Chondrocyte (in vitro differentiated cells): Measurements from ENCODE around the gene LHFPL2. TPM values are rescaled to one million over a fixed set of nuclear protein-coding genes. Genes with fewer than 3 reads are reported as not detected.
"Not testable (repeated sequence)": the region's sequence is repeated elsewhere in the genome, so short reads cannot be mapped to it uniquely, and the experiment has no call there.

Experiments used
- DNase-seq: peaks from one replicate; pipeline ENCODE4 v3.0.0; 2021; ENCODE audit warnings: mixed read lengths, low spot score
- H3K27ac Mint-ChIP-seq: one replicate; pipeline ENCODE4 v1.8.0; 2021; ENCODE audit warnings: mild to moderate bottlenecking, moderate library complexity, mixed read lengths; ENCODE audit not compliant: unreplicated experiment
- H3K27me3 Mint-ChIP-seq: 2 replicates; pipeline ENCODE4 v1.8.0; 2021; ENCODE audit warnings: low read depth, mixed read lengths
- H3K36me3 Mint-ChIP-seq: 2 replicates; pipeline ENCODE4 v1.8.0; 2021; ENCODE audit warnings: low read depth, mixed read lengths
- H3K4me1 Mint-ChIP-seq: 2 replicates; pipeline ENCODE4 v1.8.0; 2021; ENCODE audit warnings: low read depth, mild to moderate bottlenecking, mixed read lengths
- H3K4me3 Mint-ChIP-seq: one replicate; pipeline ENCODE4 v1.8.0; 2021; ENCODE audit warnings: mild to moderate bottlenecking, moderate library complexity, mixed read lengths; ENCODE audit not compliant: unreplicated experiment
- H3K9me3 Mint-ChIP-seq: 2 replicates; pipeline ENCODE4 v1.8.0; 2021; ENCODE audit warnings: low read depth, mixed read lengths
- total RNA-seq: library from RNA; stranded (reverse); gene quantifications from 3 replicates; pipeline ENCODE4 v1.2.1, GENCODE V29; 2021
- TF ChIP-seq, protein P1 (sequence below): fragments of 200-600 bp; sonication (generic); IDR thresholded peaks from 2 replicates; pipeline ENCODE4 v1.5.0; 2021; ENCODE audit warnings: antibody characterized with exemption, mild to moderate bottlenecking, moderate library complexity

Gene LHFPL2
- total RNA-seq, 1 donor from 2014 or later = 49.4 TPM

DNA sequence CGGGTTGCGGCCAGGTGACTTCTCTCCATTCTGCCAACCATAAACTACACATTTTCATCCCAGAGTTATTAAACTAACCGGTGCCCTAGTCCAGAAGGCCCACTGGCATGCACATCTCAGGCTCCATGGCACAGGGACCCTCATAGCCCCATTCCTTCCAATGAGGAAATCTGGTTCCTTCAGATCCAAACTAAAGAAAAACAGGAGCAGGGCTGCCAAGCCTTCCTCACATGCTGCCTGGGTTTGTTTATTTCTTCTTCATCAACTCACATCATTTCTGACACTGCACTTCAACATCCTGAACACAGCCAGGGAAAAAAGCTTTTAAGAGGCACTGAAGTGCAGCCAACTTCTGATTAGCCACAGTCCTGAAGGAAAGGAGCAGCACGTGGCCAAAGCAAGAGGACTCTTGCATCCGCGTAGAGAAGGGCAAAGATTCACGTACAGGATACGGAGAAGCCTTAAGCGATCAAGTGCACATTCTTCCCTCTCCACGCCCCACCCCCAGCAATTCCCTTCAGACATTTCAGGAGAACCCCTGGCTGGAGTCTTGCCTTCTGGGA lies 22.5 kb downstream of the LHFPL2 start:
- Mint-ChIP-seq H3K36me3 (peaks cover 18% of the 10 kb centered on the region), H3K27ac (peak overlapping the region; percentile 27), H3K4me3 (no peak overlapping the region), H3K27me3 (no peaks in the 10 kb centered on the region), H3K4me1 (peaks cover 55% of the 10 kb centered on the region), H3K9me3 (no peaks in the 10 kb centered on the region)
- TF ChIP-seq, protein P1, sequence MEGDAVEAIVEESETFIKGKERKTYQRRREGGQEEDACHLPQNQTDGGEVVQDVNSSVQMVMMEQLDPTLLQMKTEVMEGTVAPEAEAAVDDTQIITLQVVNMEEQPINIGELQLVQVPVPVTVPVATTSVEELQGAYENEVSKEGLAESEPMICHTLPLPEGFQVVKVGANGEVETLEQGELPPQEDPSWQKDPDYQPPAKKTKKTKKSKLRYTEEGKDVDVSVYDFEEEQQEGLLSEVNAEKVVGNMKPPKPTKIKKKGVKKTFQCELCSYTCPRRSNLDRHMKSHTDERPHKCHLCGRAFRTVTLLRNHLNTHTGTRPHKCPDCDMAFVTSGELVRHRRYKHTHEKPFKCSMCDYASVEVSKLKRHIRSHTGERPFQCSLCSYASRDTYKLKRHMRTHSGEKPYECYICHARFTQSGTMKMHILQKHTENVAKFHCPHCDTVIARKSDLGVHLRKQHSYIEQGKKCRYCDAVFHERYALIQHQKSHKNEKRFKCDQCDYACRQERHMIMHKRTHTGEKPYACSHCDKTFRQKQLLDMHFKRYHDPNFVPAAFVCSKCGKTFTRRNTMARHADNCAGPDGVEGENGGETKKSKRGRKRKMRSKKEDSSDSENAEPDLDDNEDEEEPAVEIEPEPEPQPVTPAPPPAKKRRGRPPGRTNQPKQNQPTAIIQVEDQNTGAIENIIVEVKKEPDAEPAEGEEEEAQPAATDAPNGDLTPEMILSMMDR = no peak
- DNase-seq = no peak

DNA sequence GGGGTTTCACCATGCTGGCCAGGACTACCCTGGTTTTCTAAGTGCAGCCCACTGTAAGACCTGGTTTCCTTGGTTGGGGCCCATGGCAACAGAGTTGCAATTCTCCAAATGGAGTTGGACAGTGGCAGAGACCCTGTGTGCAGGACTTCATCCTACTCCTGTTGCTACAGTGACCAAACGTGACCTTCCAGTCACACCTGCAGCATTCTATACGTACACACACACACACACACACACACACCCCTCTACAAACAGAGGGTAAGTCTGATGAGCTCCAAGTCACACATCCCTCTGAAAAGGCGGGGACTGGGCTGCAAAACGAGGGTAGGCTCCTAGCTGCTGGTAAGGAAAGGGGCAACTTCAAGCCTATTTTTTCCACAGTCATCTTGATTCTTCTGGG lies 23.6 kb downstream of the LHFPL2 start:
- H3K36me3 Mint-ChIP-seq = peaks cover 23% of the 10 kb centered on the region
- H3K27me3 Mint-ChIP-seq = no peaks in the 10 kb centered on the region
- H3K4me3 Mint-ChIP-seq = no peak overlapping the region

DNA sequence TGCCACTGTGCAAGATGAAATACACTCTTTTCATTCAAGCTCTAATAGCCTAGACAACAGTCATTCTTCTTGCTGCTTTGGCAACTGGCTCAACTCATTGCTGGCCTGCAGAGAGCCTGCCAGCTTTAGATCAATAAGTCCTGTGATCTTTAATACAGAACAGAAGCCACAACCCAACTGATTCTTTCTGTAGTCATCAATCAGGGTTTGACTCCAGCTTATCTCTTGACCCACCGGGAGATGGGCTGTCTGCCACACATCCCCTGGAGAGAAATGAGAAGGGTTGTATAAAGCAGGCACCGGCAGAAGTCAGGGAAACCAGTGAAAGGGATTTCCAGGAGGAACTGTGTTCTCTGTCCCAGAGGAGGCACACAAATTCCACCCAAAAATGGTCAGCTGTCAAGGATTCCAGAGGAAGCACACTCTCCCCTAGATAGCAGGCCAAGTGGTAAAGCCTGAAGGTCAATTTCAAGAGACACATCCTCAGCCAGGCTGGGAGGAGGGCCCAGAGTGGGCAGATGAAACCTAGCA lies 24.5 kb downstream of the LHFPL2 start:
- no peaks in the 10 kb centered on the region for H3K27me3 Mint-ChIP-seq
- peaks cover 23% of the 10 kb centered on the region for H3K36me3 Mint-ChIP-seq
- H3K4me1 Mint-ChIP-seq = peaks cover 58% of the 10 kb centered on the region
- H3K27ac Mint-ChIP-seq = no peak overlapping the region
- H3K4me3 Mint-ChIP-seq = no peak overlapping the region
- TF ChIP-seq, protein P1 = no peak
- H3K9me3 Mint-ChIP-seq = peaks cover 6% of the 10 kb centered on the region
- no peak for DNase-seq

More for the DNA sequence above, 23.6 kb downstream of the LHFPL2 start:
- Mint-ChIP-seq H3K9me3 (peaks cover 6% of the 10 kb centered on the region), H3K27ac (no peak overlapping the region), H3K4me1 (peaks cover 60% of the 10 kb centered on the region)
- TF ChIP-seq, protein P1 = no peak
- DNase-seq = no peak

DNA sequence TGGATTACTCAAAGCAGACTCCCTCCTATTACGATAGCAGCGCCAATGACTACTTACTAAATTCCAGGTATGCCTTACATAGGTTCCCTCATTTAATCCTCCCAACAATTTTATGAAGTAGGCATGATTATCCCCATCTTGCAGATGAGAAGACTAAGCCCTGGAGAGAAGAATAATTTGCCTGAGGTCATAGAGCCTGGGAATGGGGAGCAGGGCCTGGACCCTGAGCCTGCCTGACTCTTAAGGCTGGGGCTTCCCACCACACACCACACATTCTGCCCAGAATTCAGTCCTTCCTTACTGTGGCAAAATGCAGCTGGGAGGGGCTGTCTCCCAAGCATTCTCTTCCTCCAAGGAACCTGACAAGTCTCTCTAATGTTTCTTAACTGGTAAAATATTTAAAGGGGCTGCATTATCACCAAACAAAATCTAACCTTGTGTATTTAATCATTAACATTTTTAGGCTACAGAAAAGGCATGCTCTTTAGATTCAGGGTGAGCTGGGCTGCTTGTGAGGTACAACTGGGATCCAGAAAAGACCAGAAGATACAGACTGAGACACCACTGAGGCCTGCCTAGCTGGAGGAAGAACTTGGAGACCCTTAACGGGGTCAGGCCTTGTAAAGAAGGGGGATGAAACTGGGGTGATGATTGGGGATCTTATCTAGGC lies 26.1 kb downstream of the LHFPL2 start:
- no peaks in the 10 kb centered on the region for H3K27me3 Mint-ChIP-seq

DNA sequence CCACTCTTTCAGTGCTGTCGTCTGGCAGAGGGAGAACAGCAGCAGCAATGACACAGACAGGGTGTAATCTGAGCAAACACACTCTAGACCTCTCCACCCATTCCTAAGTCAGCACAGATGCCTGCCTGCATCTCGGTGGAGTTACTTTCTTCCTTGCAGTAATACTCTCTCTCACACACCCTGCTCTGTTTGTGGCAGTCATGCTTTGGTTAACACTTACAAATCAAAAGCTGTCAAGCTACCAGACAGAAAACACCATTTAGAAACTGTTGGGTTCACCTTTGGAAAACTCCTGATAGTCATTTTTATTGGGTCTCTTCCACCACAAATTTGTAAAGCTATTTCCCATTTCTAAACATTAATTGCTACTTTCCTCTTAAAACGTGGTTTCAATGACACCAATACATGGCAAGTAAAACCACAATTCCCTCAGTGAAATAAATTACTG lies 27.3 kb downstream of the LHFPL2 start:
- Mint-ChIP-seq H3K4me1 (peaks cover 37% of the 10 kb centered on the region), H3K4me3 (no peak overlapping the region), H3K27ac (peak overlapping the region; percentile 79), H3K36me3 (peaks cover 27% of the 10 kb centered on the region), H3K9me3 (peaks cover 6% of the 10 kb centered on the region), H3K27me3 (no peaks in the 10 kb centered on the region)
- no peak for DNase-seq
- TF ChIP-seq, protein P1 = no peak

More for the DNA sequence above, 26.1 kb downstream of the LHFPL2 start:
- no peak for DNase-seq
- TF ChIP-seq, protein P1 = no peak
- peaks cover 41% of the 10 kb centered on the region for H3K4me1 Mint-ChIP-seq
- H3K36me3 Mint-ChIP-seq = peaks cover 27% of the 10 kb centered on the region
- H3K4me3 Mint-ChIP-seq = no peak overlapping the region
- peaks cover 6% of the 10 kb centered on the region for H3K9me3 Mint-ChIP-seq
- peak overlapping the region; percentile 78 for H3K27ac Mint-ChIP-seq

DNA sequence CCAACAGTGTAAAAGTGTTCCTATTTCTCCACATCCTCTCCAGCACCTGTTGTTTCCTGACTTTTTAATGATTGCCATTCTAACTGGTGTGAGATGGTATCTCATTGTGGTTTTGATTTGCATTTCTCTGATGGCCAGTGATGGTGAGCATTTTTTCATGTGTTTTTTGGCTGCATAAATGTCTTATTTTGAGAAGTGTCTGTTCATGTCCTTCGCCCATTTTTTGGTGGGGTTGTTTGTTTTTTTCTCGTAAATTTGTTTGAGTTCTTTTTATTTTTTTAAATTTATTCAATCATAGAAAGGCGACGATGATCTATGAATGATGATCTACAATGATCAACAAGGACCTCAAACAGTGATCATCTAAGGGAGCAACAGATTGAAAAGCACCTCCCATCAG lies 28.5 kb downstream of the LHFPL2 start:
- not testable (repeated sequence) for H3K9me3 Mint-ChIP-seq, H3K4me3 Mint-ChIP-seq, H3K27ac Mint-ChIP-seq, DNase-seq, H3K27me3 Mint-ChIP-seq
- Mint-ChIP-seq H3K4me1 (peaks cover 33% of the 10 kb centered on the region), H3K36me3 (peaks cover 29% of the 10 kb centered on the region)
